Measurements from ENCODE around the gene MOB1B.

GRCh38 chr4:70858454-70858853 is 43.7 kb upstream of the MOB1B start:
- TF ChIP-seq CTCF (IDR thresholded peaks at IDR 0.05; ENCODE audit: insufficient read depth, low read length, poor library complexity, severe bottlenecking) (no peak), EZH2phosphoT487 (conservative IDR thresholded peaks at IDR 0.05; ENCODE audit: low read length) (no peak)

All from SU-DHL-6 (cell line).